ENCODE results near the gene KCND3.

The KCND3 gene

GRCh38 chr1:111737216-111738132, 252.0 kb downstream of the KCND3 start:
- DNase-seq, result no peak

DNA sequence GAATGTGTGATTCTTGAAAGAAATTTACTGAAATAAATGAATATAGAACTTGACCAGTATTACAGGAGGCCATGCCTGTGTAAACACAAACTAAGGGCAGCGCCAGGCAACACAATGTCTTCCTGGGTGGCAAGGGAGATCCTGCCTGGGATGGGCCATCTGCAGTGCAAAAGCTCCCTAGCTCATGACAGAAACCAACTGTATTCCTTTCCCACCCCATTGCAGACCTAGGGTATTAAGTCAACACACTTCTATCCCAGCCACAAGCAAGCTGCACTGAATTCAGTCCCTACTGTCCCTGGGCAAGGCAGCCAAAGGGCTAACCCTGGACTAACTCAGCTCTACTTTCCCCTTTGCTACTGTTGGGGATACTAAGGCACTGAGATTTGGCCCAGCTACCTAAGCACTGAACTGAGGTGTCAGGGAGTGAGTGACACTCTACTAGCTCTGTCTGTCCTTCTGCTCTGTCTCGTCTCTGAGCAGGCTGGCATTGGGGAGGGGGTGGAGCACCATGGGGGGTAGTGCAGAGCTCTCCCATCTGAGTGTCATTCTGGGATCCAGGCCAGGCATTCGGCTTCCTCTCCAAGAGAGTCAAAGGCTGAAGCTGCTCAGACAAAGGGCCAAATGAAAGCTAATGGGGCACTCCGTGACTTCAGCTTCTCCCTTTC, 252.8 kb downstream of the KCND3 start:
- DNase-seq, result no peak

- DNase-seq, result no peak
Measured at GRCh38 chr1:111735858-111736544, 253.5 kb downstream of the KCND3 start.

- DNase-seq, result no peak
Measured at GRCh38 chr1:111735321-111735720, 254.1 kb downstream of the KCND3 start.

- no peak for DNase-seq
Measured at GRCh38 chr1:111734856-111735255, 254.6 kb downstream of the KCND3 start.

- DNase-seq, result no peak
Measured at GRCh38 chr1:111734426-111734825, 255.0 kb downstream of the KCND3 start.

DNA sequence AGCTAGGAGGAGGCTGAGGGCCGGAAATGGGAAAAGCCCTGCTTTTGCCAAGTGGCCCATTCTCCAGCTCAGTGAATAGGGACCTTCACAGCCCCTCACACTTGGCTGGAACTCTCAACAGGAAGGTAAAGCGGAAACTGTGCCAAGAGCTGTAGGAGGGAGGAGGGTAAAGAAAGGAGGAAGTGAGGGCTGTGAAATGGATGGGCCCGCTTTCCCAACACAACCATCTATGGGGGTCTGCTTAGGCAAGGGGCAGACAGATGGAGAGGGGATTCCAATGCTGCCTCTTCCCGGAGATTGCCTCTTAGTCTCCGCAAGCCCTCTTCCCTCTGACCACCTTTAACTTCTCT, 255.5 kb downstream of the KCND3 start:
- no peak for DNase-seq

DNA sequence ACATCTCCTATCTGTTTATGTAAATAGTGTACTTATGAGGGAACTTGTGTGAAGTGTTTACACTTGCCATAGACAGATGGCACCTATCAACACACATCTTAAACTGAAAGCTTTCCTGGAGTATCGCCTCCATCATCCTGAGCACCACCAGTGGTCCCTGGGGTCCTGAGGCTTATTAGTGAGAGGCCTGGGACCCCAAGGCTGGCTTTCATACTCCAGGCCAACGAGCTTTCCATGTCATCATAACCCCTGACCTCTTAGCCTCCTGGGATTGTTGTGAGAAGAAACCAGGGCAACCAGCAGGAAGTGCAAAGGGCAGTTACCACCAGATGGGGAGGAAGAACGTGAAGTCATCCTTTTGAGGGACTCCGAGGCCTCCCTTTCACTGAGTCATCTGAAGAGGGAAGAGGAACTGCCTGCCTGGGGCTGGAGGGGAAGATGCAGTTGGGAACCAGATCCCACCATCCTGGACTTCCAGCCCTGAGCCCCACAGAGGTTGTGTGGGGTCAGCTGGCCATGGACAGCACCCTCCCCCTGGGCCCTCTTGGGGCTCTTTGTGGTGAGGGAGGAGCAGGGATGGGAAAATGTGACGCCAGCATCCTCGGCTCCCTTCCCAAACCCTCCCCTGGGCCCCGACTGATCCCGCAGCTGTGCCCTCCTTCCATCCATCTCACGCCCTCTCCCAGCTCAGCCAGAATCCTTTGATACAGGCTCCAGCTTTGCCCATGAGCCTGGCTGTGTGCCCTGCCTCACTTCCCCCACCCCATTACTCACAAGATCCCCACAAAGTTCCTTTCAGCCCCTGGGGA, 256.1 kb downstream of the KCND3 start:
- DNase-seq, result no peak

DNA sequence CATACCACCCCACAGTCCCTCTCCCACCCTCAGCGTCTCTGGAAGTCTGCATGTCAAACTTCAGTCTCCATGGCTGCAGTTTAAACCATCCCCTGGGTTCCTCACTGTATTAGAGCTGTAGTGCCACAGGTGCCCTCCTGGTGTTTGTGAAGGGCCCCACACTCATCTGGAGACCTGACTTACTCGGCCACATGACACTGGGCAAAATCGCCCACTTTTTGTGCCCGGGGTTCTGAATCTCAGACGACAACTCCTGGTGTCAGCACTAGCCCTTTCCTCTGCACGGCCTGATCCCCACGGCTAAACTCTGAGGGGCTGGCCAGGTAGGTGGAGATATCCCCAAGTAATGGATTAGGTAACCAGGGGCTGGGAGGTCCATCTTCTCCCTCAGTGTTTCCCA, 256.8 kb downstream of the KCND3 start:
- no peak for DNase-seq

DNA sequence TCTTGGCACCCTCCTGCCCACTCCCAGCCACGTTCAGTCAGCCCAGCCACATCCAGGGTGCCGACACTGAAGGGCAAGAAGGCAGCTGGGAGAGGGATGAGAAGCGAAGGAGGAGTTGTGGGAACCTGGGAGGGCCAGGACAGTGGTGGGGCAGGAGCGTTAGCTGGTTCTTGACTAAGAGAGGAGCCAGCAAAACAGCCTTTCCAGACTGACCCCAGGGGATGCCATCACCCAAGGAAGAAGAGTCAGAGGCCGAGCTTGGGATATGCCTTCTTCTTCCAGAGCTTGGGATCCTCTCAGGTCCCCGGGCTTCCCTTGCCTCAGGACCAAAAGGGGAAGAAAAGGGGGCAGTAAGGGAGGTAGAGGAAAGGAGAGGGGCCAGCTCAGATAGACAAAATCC, 257.5 kb downstream of the KCND3 start:
- no peak for DNase-seq

- no peak for DNase-seq
Measured at GRCh38 chr1:111730706-111731105, 258.8 kb downstream of the KCND3 start.

GRCh38 chr1:111729946-111730681, 259.4 kb downstream of the KCND3 start:
- no peak for DNase-seq

GRCh38 chr1:111729271-111729921, 260.1 kb downstream of the KCND3 start:
- no peak for DNase-seq

DNA sequence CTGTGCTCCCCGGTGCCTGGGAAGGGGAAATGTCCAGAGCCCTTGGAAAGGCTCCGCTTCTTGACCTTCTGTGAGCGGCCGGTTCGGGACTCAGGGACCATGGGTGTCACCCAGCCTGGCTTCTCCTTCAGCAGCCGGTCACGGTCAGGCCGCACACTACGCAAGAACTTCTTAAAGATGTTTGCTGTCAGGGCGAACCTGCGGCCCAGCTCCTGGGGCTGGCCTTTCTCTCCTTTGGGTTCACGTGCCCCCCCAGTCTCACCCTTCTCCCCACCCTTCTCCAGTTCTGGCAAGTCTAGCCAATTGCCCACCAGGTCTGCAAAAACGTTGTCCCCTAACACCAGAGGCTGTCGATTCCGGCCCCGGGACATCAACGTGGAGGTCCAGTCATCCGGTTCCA, 262.4 kb downstream of the KCND3 start:
- DNase-seq, result no peak

DNA sequence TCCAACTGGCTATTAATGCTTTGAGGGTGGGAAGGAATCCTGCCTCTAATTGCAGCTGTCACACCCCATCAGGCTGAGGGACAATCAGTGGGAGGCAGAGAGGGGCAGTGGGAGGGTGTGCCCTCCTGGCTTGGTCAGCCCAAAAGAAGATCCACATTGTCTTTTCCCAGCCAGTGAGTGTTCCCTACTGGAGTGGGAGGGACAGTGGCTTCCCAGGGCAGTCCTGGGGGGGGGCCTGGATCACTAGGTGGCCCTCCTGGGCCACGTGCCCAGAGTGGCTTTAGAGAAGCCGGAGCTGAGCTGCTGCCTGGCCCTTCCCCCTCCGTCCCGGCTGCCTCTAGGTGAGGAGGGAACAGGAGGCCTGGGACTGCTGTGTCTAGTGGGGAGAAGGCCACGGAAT, 264.3 kb downstream of the KCND3 start:
- no peak for DNase-seq

DNA sequence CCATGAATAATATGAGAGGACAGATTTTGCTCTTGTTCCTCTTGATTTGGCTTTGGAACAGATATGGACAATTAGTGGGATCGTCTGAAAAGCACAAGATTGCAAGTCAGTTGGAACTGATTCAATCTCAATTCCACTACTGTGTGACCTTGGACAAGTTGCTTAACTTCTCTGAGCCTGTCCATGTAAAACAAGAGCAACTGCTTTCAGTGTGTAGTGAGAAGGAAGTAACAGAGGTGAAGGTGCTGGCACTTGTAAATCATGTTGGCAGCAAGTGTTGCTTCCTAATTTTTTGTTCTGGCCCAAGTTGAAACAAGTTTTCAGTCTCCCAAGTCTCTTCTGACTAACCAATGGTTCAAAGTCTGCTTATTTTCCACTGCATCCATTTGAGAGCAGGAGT, 265.6 kb downstream of the KCND3 start:
- no peak for DNase-seq

DNA sequence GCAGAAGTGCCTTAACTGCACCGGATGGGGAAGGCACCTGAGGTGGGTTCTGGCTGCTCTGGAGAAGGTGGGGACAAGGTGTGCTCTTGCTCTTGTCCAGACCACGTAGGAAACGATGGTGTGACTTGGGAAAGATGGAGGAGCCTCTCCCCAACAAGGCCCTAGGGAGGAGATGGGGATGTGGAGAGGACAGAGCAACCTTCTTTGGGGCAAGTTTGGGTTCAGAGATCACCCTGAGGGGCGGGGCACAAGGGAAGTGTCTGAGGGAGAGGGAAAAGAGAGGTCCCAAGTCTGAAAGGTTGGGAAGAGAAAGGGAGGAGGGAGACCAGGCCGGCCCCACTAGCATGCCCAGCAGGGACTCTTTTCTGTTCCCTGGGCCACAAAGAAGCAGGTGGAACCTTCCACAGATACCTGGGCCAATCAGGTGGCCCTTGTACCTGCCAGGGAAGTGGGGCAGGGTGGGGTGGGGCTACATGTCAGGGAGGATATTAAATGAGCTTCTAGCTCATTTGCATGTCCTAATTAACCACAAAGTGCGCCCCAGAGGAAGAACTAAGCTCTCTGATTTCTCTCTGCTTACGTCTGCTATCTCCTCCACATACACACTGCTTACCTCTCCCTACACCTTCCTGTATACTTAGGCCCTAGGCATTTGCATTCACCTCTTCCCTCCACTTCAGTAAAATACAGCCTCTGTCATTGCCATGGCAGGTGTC, 266.2 kb downstream of the KCND3 start:
- DNase-seq, result no peak

GRCh38 chr1:111720977-111721786, 268.3 kb downstream of the KCND3 start:
- DNase-seq, result no peak
